Measurements from ENCODE around the gene ITGB6.

- TF ChIP-seq EZH2 (IDR thresholded peaks at IDR 0.05; ENCODE audit: borderline replicate concordance) (no peak), CTCF (IDR thresholded peaks at IDR 0.05; ENCODE audit: poor library complexity) (no peak), EZH2phosphoT487 (IDR thresholded peaks at IDR 0.05; ENCODE audit: low read depth, severe bottlenecking, unreplicated experiment) (no peak)
Measured at GRCh38 chr2:160247296-160248035, 47.4 kb upstream of the ITGB6 start.
